Stimulated activated CD8-positive, alpha-beta memory T cell treated with anti-CD3 and anti-CD28 coated beads, Interleukin-15, amount 100 ng/mL, for 1 hour (primary cell): ENCODE data around the gene CAV3.

Experiments used
- DNase-seq: peaks from one replicate; pipeline ENCODE4 v3.0.0-alpha.2; 2020; ENCODE audit warnings: low read depth

Gene CAV3

GRCh38 chr3:8734908-8735307 is 1.3 kb downstream of the CAV3 start:
- no peak for DNase-seq

DNA sequence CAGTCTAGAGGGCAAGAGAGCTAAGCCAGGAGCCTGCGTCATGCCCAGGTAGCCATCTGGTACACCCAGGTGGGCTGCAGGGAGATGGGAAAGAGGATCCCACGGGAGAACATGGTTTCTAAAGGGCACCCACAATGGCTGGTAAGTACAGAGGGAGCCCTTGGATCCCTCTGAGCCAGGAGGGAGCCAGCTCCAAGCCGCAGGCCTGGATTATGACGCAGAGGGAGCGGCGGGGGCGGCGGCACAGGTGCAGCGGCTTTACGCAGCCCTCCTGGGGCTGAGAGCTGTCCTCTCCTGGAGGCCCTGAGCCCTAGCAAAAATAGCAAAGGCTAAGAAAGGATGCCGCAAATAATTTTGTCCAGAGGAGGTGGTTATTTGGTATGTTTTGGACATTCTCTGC is 2.8 kb downstream of the CAV3 start:
- no peak for DNase-seq

- DNase-seq = no peak
Measured at GRCh38 chr3:8737301-8737700, 3.7 kb downstream of the CAV3 start.

- DNase-seq = no peak
Measured at GRCh38 chr3:8737823-8738222, 4.2 kb downstream of the CAV3 start.

- no peak for DNase-seq
Measured at GRCh38 chr3:8738639-8739038, 5.0 kb downstream of the CAV3 start.

- DNase-seq = no peak
Measured at GRCh38 chr3:8739757-8740504, 6.3 kb downstream of the CAV3 start.

- DNase-seq = no peak
Measured at GRCh38 chr3:8741581-8742261, 8.1 kb downstream of the CAV3 start.

- DNase-seq = no peak
Measured at GRCh38 chr3:8743021-8743601, 9.5 kb downstream of the CAV3 start.

GRCh38 chr3:8743911-8744310 is 10.3 kb downstream of the CAV3 start:
- no peak for DNase-seq

DNA sequence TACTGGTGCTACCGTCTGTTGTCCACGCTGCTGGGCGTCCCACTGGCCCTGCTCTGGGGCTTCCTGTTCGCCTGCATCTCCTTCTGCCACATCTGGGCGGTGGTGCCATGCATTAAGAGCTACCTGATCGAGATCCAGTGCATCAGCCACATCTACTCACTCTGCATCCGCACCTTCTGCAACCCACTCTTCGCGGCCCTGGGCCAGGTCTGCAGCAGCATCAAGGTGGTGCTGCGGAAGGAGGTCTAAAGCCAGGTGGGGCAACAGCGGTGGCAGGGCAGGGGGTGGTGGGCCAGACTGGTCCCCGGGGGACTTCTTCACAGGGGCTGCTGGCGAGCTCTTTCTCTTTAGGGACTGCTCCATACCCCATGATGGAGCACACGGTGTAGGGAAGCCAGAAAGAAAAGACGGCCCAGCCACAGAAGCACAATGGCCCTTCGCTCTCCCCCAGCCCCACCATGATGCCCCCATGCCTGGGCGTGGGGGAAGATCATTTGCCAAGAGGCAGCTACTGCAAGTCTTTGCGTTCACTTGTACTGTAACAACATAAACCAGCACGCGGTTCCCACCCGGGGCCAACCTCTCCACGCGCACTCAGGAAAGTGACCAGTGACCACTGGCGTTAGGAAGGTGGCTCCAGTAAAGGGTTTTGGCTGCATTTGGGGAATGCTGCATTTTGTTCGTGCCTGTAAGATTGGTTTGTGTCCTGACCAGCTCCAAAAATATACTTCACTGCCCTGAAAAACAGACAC is 12.2 kb downstream of the CAV3 start:
- DNase-seq = no peak

- DNase-seq = no peak
Measured at GRCh38 chr3:8746780-8747345, 13.3 kb downstream of the CAV3 start.

DNA sequence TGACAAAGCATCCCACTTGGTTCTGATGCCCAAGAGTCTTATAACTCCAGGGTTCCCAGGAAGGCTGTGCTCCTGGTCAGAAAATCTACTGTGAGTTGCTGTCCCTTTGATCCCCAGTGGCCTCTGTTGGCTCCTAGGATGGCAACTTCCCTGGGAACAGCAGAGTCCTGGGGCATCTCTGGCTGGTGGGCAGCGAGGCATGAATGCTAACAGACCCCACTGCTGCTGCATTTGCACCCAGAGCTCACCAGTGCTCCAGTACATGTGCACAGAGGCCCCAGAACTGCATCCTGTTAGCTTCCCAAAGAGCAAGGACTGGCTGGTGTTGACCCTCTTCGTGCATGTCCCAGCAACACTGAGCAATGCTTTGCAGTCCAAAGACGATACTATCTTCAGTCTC is 15.7 kb downstream of the CAV3 start:
- DNase-seq = no peak

DNA sequence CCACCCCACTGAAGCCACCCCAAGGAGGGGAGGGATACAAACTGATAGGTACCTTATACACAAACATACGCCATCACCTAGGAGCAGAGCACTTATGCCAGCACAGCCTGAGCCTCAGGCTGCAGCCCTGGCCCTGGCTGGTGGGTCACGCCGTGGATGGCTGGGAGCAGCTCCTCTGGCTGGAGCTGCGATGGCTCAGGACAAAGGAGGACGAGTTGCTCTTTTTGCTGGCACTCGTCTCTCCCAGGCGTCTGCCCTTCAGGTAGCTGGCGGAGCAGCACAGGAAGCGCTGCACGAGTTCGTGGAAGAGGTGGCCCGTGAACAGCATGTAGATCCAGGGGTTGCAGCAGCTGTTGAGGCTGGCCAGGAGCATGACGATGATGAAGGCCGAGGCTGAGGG is 19.2 kb downstream of the CAV3 start:
- no peak for DNase-seq

DNA sequence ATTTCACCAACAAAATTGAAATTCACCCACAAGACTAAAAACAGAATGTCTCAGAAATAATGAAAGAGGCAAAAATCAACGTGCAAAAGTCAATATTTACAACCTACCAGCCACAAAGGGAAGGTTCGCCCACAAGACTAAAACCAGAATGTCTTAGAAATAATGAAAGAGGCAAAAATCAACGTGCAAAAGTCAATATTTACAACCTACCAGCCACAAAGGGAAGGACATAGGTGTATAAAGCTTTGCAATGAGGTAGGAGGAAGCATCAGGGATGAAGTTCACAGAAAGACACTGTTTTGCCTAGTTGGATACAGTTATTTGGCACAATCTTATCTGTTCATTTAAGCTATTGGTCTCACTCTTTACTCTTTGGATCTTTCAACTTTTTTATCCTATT is 21.5 kb downstream of the CAV3 start:
- DNase-seq = no peak

DNA sequence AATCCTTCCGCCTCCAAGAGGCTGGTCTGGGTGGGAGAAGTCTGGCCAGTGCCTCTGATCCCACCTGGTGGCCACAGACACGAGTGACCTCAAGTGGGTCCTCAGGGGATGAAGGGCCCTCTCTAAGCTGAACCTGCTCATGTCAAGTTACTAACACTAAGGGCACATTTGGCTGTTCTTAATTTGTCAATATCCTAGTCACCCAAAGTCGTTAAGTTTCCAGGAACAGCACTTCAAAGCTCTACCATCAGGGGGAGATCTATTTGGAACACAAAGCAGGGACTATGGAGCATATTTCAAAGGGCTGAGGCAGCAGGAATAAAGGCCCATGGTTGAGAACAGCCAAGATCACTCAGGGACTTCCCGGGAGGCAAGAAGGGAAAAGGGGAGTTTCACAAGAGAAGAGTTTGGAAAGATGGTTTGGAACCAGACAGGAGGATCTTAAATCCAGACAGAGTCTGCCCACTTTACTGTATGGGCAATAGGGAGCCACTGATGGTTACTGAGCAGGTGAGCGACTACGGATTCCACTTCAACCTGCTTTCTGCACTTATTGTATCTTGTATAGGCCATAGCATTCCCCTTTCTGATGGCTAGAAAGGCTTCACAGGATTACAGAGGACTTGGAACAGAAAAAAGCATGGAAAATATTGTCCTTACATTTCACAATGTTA is 22.1 kb downstream of the CAV3 start:
- no peak for DNase-seq

- DNase-seq = no peak
Measured at GRCh38 chr3:8756671-8757070, 23.1 kb downstream of the CAV3 start.

- no peak for DNase-seq
Measured at GRCh38 chr3:8757551-8758518, 24.2 kb downstream of the CAV3 start.

DNA sequence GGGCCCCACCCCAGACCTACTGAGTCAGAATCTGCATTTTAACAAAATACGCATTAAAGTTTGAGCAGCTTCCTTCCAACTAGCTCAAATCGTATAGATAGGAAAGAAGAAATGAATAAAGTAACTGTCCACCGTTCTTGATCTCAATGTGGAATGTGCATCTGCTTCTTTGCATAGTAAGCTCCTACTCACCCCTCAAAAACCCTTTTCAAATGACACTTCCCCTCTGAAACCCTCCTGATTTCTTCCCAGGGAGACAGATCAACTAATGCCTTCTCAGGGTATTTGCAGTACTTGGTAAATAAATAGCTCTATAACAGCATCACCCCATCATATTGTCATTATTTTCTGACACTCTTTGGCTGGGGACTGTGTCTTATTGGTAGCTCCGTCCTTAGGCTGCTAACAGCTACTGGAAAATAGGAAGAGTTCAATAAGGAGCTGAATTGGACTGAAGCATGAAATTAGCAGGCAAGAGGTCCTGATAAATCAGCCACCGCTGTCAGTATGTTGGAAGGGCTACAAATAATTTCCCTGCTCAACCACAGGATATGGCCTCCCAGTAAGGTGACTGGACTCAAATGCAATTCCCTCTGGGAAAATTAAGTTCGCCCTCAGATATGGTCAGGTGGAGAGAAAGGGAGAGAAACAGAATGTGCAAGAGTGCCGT is 25.6 kb downstream of the CAV3 start:
- DNase-seq = no peak

DNA sequence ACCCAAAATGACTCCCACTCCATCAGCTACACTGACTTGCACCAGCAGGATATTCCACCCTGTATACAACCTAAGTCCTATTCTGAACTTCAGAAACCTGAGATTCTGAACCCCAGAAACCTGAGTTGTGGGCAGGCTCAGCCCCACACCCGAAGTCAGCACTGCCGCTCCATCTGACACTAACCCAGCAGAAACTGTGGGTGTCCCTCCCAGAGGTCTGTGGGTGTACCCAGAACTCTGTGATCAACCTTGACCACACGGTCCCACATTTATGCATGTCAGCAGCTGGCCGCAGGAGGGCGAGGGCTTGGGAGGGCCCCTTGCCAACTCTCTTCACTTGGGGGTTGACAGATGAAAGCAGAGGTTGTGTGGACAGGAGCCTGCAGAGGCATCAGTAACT is 26.5 kb downstream of the CAV3 start:
- no peak for DNase-seq

DNA sequence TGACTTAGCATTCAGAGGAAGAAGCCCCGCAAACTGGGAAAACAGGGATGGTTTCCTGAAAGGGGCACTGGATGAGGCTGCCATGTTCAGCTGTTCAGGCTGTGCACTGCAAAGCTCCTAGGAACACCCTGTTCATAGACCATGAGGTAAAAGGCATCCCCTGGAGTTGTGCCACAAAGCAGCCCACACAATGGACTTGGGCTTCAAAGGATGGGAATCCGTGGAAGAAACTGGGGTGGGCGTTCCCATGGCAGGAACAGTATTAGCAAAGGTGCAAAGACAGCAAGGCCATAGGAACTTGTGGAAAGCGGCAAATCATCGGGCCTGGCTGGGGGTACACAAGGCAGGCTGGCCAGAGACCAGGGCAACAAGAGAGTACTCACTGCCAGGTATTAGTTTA is 26.9 kb downstream of the CAV3 start:
- DNase-seq = no peak
